ELR (cell line): ENCODE measurements around the gene NEDD4.
"Not testable (repeated sequence)": the region's sequence is repeated elsewhere in the genome, so short reads cannot be mapped to it uniquely, and the experiment has no call there.

Experiments used
- DNase-seq: peaks from one replicate; pipeline ENCODE4 v3.0.0-alpha.2; 2015; ENCODE audit warnings: low read depth

The NEDD4 gene

GRCh38 chr15:55824857-55825613 is 168.4 kb downstream of the NEDD4 start:
- DNase-seq = no peak

- no peak for DNase-seq
Measured at GRCh38 chr15:55823699-55824340, 169.6 kb downstream of the NEDD4 start.

GRCh38 chr15:55823191-55823670 is 170.2 kb downstream of the NEDD4 start:
- peak; percentile 21 for DNase-seq

GRCh38 chr15:55821740-55822139 is 171.7 kb downstream of the NEDD4 start:
- DNase-seq = not testable (repeated sequence)

- no peak for DNase-seq
Measured at GRCh38 chr15:55820043-55820442, 173.4 kb downstream of the NEDD4 start.

GRCh38 chr15:55819397-55820034 is 173.9 kb downstream of the NEDD4 start:
- DNase-seq = no peak

GRCh38 chr15:55816017-55816416 is 177.4 kb downstream of the NEDD4 start:
- peak; percentile 8 for DNase-seq

GRCh38 chr15:55802600-55803376 is 190.6 kb downstream of the NEDD4 start:
- DNase-seq = no peak

GRCh38 chr15:55800216-55800615 is 193.2 kb downstream of the NEDD4 start:
- DNase-seq = no peak

- DNase-seq = peak; percentile 68
Measured at GRCh38 chr15:55799291-55800212, 193.9 kb downstream of the NEDD4 start.

- DNase-seq = peak; percentile 34
Measured at GRCh38 chr15:55796321-55796965, 197.0 kb downstream of the NEDD4 start.

- no peak for DNase-seq
Measured at GRCh38 chr15:55795031-55795430, 198.4 kb downstream of the NEDD4 start.

- peak; percentile 64 for DNase-seq
Measured at GRCh38 chr15:55791551-55792400, 201.6 kb downstream of the NEDD4 start.

- peak; percentile 33 for DNase-seq
Measured at GRCh38 chr15:55789066-55789660, 204.2 kb downstream of the NEDD4 start.

GRCh38 chr15:55786341-55786740 is 207.1 kb downstream of the NEDD4 start:
- no peak for DNase-seq

GRCh38 chr15:55785593-55785992 is 207.8 kb downstream of the NEDD4 start:
- DNase-seq = not testable (repeated sequence)

- no peak for DNase-seq
Measured at GRCh38 chr15:55784286-55784685, 209.1 kb downstream of the NEDD4 start.

- no peak for DNase-seq
Measured at GRCh38 chr15:55782901-55783300, 210.5 kb downstream of the NEDD4 start.

GRCh38 chr15:55780292-55780691 is 213.1 kb downstream of the NEDD4 start:
- no peak for DNase-seq
